ENCODE measurements around the gene MRPL39.

Gene MRPL39

GRCh38 chr21:25566645-25567044 lies 40.6 kb downstream of the MRPL39 start:
- DNase-seq, result no peak

- no peak for DNase-seq
Observed at GRCh38 chr21:25565272-25566211, 41.7 kb downstream of the MRPL39 start.

- no peak for DNase-seq
Observed at GRCh38 chr21:25564349-25564948, 42.8 kb downstream of the MRPL39 start.

- no peak for DNase-seq
Observed at GRCh38 chr21:25563361-25564116, 43.7 kb downstream of the MRPL39 start.

- no peak for DNase-seq
Observed at GRCh38 chr21:25562660-25563059, 44.6 kb downstream of the MRPL39 start.

GRCh38 chr21:25561668-25562641 lies 45.3 kb downstream of the MRPL39 start:
- peak; percentile 75 for DNase-seq

- DNase-seq, result no peak
Observed at GRCh38 chr21:25560891-25561290, 46.4 kb downstream of the MRPL39 start.

GRCh38 chr21:25560271-25560685 lies 47.0 kb downstream of the MRPL39 start:
- DNase-seq, result no peak

- DNase-seq, result no peak
Observed at GRCh38 chr21:25559746-25560145, 47.5 kb downstream of the MRPL39 start.

GRCh38 chr21:25558123-25558522 lies 49.2 kb downstream of the MRPL39 start:
- DNase-seq, result no peak

GRCh38 chr21:25557180-25557579 lies 50.1 kb downstream of the MRPL39 start:
- DNase-seq, result no peak

- no peak for DNase-seq
Observed at GRCh38 chr21:25556091-25556490, 51.2 kb downstream of the MRPL39 start.

GRCh38 chr21:25555492-25555891 lies 51.8 kb downstream of the MRPL39 start:
- no peak for DNase-seq

GRCh38 chr21:25552856-25553255 lies 54.4 kb downstream of the MRPL39 start:
- DNase-seq, result no peak

- no peak for DNase-seq
Observed at GRCh38 chr21:25551569-25551968, 55.7 kb downstream of the MRPL39 start.

GRCh38 chr21:25550352-25551120 lies 56.7 kb downstream of the MRPL39 start:
- no peak for DNase-seq

GRCh38 chr21:25541042-25541441 lies 66.2 kb downstream of the MRPL39 start:
- DNase-seq, result no peak

GRCh38 chr21:25539606-25540005 lies 67.7 kb downstream of the MRPL39 start:
- no peak for DNase-seq

GRCh38 chr21:25537174-25537573 lies 70.1 kb downstream of the MRPL39 start:
- no peak for DNase-seq

- no peak for DNase-seq
Observed at GRCh38 chr21:25536752-25537151, 70.5 kb downstream of the MRPL39 start.

- no peak for DNase-seq
Observed at GRCh38 chr21:25535849-25536248, 71.4 kb downstream of the MRPL39 start.

All from T1000 (cell line).